GM12873 (cell line): ENCODE results near the gene COL16A1.

ENCODE experiments used
- TF ChIP-seq, protein P1 (sequence below): IDR thresholded peaks from 2 replicates; pipeline ENCODE4 v1.5.1; 2012; ENCODE audit warnings: low read depth, mild to moderate bottlenecking, moderate library complexity, low read length, control low read depth; ENCODE audit not compliant: insufficient read depth; ENCODE audit errors: missing control alignments

The COL16A1 gene

DNA sequence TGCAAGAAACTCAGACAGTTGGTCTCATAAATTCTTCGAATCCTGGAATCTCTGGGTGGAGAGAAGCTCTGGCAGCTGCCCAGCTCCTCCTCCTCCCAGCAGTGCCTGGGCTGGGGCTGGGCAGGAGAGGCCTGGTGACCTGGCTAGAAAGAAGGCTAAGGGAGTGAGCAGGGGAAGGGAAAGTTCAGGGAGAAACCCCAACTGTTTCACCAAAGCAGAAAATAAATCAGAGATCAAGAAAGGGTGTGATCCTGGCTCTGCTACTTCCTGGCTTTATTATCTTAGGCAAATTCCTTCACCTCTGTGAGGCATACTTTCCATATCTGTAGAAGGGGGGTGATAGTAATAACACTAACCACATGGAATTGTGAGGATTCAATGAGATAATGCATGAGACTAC is 8.8 kb upstream of the COL16A1 start:
- TF ChIP-seq, protein P1, sequence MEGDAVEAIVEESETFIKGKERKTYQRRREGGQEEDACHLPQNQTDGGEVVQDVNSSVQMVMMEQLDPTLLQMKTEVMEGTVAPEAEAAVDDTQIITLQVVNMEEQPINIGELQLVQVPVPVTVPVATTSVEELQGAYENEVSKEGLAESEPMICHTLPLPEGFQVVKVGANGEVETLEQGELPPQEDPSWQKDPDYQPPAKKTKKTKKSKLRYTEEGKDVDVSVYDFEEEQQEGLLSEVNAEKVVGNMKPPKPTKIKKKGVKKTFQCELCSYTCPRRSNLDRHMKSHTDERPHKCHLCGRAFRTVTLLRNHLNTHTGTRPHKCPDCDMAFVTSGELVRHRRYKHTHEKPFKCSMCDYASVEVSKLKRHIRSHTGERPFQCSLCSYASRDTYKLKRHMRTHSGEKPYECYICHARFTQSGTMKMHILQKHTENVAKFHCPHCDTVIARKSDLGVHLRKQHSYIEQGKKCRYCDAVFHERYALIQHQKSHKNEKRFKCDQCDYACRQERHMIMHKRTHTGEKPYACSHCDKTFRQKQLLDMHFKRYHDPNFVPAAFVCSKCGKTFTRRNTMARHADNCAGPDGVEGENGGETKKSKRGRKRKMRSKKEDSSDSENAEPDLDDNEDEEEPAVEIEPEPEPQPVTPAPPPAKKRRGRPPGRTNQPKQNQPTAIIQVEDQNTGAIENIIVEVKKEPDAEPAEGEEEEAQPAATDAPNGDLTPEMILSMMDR, result no peak

DNA sequence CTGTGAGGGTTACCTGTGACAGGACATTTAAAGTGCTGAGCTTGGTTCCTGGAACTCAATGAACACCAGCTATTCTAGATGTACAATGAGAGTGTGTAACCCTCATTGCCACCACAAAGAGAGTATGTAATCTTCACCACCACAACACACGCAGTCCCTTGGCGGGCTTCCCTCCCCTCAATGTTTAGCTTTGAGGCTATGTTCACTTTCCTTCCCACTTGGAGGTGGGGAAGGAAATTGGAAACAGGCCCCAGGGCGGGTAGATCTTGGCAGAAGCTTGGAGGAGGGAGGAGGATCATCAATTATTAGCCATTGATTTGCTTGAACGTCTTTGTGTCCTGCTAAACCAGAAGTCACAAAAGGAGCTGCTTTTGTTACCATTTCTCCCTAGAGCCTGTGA is 8.3 kb upstream of the COL16A1 start:
- TF ChIP-seq, protein P1, result no peak

DNA sequence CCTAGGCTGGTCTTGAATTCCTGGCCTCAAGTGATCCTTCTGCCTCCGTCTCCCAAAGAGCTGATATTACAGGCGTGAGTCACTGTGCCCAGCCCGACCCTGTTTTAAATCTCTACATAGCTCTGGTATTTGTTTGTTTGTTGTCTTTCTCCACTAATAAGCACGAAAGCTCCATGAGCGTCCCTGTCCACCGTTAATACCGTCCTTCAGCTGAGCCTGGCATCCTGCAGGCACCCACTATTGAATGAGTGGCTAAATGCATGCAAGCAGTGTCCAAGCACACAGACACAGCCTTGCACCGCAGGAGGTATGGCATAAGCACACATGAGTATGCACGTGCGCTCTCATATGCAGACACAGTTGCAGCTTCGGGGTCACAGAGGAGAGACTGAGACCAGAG is 4.5 kb upstream of the COL16A1 start:
- TF ChIP-seq, protein P1, result no peak

DNA sequence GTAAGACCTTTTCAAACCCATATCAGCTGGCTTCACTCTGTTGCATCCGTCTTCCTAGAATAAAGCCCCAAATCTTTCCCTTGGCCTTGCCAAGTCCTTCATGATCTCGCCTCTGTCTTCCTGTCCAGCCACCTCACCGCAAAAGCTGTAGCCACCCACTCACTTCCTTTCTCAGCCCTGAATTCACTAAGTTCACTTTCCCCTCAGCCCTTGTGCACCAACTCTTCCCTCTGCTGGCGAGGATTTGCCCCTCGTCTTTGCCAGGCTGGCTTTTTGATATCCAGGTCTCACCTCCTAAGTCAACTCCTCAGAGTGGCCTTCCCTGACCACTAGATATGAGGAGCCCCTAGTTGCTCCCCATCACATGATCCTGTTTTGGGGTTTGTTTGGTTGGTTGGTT is 3.9 kb upstream of the COL16A1 start:
- TF ChIP-seq, protein P1, result peak; percentile 47

GRCh38 chr1:31706384-31707058 is 2.7 kb upstream of the COL16A1 start:
- TF ChIP-seq, protein P1, result no peak

DNA sequence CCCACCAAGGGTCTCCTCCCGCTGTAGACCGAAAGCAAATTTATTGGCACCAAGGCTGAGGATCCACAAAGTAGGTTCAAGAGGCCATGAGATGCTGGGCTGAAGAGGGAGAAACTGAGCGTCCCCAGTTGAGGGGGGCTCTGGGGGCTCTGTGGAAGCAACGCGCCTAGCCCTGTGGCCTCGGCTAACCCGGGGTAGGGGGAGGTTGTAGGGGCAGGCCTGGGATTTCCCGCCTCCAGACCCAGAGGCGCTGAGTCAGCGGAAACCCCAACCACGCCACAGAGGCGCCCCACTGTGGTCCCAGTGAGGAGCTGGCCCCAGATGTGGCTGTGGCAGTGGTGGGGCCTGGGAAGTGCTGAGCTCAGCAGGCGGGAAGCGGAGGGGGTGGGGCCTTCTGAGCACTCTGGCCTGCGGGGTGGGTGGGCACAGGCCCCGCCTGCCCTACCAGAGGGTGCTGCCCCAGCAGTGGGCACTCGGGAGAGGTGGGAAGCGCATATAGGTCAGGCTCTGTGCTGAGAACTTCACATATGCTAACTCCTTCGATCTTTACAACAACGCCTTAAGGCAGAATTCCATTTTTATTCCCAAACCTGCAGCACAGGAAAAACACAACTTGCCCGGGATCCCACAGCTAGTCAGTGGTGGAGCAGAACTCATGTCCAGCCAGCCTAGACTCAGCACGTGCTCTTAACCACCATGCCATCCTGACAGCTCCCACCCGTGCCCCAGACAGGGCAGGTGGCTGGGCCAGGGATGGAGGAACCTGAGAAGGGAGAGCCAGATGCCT is 1.5 kb upstream of the COL16A1 start:
- TF ChIP-seq, protein P1, result peak; percentile 44

DNA sequence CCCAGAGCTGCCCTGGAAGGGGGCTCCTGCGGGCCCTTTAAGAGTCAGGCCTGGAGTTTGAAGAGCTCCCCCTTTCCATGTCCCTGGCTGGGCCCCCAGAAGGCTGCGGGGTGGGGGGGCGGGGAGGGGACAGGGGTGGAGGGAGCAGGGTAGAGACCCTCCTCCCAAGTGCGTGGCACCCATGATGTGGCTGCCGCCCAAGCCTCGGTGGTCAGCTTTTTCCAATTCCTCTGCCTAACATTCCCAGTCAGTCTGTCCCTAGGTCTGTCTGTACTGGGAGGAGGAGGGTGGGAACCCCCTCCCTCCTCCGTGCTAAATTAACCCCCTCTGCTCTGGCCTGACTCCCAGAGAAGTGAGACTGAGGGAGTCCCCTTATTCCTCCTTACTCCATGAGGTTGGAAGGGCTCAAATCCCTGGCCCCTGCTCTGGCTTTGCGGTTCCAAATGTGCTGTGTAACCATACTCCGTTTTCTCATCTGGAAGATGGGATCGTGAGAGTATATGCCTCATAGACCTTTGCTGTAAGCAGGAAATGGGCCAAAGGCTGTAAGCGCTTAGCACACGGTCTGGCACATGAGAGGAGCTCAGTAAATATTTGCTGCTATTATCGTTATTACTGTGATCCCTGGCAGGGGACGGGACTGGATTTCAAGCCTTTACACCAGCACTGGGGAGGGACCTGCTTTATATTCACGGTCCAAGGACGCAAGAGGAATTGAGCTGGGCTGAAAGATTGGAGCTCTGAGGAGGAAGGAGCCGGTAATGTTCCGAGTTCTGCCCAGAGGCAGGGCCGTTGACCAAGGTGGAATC is 658 bp upstream of the COL16A1 start:
- TF ChIP-seq, protein P1, result no peak
